ENCODE data around the gene CPNE6. TPM values are rescaled to one million over a fixed set of nuclear protein-coding genes. Genes with fewer than 3 reads are reported as not detected.
A peak's percentile ranks its signal among the peaks of the same experiment; 100 is the strongest.

Gene CPNE6
- total RNA-seq, 2 experiments from 2014 or later: not detected

GRCh38 chr14:24114532-24115421 lies 43.4 kb downstream of the CPNE6 start, which contains the start of the genes DCAF11 and NRL:
Gene DCAF11, plus strand, starts transcription at chr14:24114777. Its CDS starts 818 bp downstream, at chr14:24115595.
Gene NRL, minus strand, starts transcription at chr14:24114949. Its CDS starts 32,101 bp downstream, at chr14:24082848.
- Histone ChIP-seq H3K36me3 (ENCODE audit: insufficient read depth, low read length) (peaks cover 34% of the 10 kb centered on the region), H3K79me2 (ENCODE audit: insufficient read depth, low read depth, low read length) (peaks cover 8% of the 10 kb centered on the region; the same call in 1 of the 2 replicates), H4K20me1 (ENCODE audit: insufficient read depth, low read length) (no peaks in the 10 kb centered on the region), H3K27ac (ENCODE audit: low read depth, low read length, poor library complexity, severe bottlenecking) (peak within 1 kb of the TSS; percentile 93), H3K9me3 (ENCODE audit: low read length) (no peaks in the 10 kb centered on the region), H2AFZ (ENCODE audit: low read length) (peak within 1 kb of the TSS; percentile 90), H3K4me1 (ENCODE audit: insufficient read depth, low read length, poor library complexity, severe bottlenecking) (peaks cover 15% of the 10 kb centered on the region), H3K4me3 (ENCODE audit: low read depth, low read length, poor library complexity, severe bottlenecking) (peak within 1 kb of the TSS; percentile 91), H3K4me2 (ENCODE audit: low read length) (peak within 1 kb of the TSS; percentile 95), H3K9me2 (ENCODE audit: insufficient read depth, low read length) (no peaks in the 10 kb centered on the region)
- TF ChIP-seq EZH2phosphoT487 (IDR thresholded peaks at IDR 0.05; ENCODE audit: borderline replicate concordance, low read depth, low read length): no peak
- TF ChIP-seq, protein P1, sequence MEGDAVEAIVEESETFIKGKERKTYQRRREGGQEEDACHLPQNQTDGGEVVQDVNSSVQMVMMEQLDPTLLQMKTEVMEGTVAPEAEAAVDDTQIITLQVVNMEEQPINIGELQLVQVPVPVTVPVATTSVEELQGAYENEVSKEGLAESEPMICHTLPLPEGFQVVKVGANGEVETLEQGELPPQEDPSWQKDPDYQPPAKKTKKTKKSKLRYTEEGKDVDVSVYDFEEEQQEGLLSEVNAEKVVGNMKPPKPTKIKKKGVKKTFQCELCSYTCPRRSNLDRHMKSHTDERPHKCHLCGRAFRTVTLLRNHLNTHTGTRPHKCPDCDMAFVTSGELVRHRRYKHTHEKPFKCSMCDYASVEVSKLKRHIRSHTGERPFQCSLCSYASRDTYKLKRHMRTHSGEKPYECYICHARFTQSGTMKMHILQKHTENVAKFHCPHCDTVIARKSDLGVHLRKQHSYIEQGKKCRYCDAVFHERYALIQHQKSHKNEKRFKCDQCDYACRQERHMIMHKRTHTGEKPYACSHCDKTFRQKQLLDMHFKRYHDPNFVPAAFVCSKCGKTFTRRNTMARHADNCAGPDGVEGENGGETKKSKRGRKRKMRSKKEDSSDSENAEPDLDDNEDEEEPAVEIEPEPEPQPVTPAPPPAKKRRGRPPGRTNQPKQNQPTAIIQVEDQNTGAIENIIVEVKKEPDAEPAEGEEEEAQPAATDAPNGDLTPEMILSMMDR (conservative IDR thresholded peaks at IDR 0.05; ENCODE audit: low read length): no peak
- ChIA-PET POLR2A (interaction anchor here (0.5 to 4.2 kb wide), 20 partner anchors 10 to 161 kb away, joined by 3 to 64 read pairs (median 4); partner anchors contain the start of genes DHRS4, EMC9, IRF9 and PCK2), CTCF (ENCODE audit: unreplicated experiment) (interaction anchor here (0.7 to 2.7 kb wide), 7 partner anchors 9 to 128 kb away, joined by 3 to 12 read pairs (median 5); partner anchors contain the start of genes IRF9, PSME1 and TINF2)
- DNase-seq (ENCODE audit: low spot score): peak; percentile 99
- BruUV-seq (replicated peaks): no TSS peak
- intact Hi-C loops (cut with micrococcal nuclease; ENCODE audit: unreplicated experiment): loop anchor here (1.0 kb wide), 4 partner anchors 20 to 47 kb away; partner anchors contain the start of genes EMC9, IRF9, PCK2 and PSME1

DNA sequence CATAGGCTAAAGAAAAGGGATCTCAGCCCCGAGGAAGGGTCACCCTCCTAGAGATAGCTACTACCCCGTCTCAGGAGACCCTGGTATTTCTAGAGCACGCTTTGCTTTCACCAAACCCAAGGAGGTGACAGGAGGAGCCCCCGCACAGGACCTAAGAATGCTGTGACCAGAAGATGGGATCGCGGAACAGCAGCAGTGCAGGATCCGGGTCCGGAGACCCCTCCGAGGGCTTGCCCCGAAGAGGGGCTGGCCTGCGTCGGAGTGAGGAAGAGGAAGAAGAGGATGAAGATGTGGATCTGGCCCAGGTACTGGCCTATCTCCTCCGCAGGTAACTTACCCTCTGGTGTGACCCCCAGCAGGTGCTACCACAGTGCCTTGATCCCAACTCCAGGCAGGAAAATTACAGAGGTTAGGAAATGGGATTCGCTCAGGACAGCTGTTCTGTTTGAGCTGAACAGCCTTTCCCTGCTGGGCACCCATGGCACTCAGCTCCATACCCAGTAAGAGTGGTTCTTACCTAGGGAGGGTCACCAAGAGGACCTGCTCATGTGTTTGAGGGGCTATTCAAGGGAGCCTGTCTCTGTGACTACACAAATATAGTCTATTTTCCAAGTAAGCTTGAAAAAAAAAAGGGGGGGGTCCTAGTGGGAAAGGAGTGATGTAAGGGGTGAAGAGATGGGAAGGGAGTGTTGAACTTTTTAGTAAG lies 44.2 kb downstream of the CPNE6 start:
- Histone ChIP-seq H3K9me3 (ENCODE audit: low read length) (no peaks in the 10 kb centered on the region), H3K9me2 (ENCODE audit: insufficient read depth, low read length) (no peaks in the 10 kb centered on the region), H3K4me3 (ENCODE audit: low read depth, low read length, poor library complexity, severe bottlenecking) (peak overlapping the region; percentile 91), H3K27ac (ENCODE audit: low read depth, low read length, poor library complexity, severe bottlenecking) (peak overlapping the region; percentile 31), H3K36me3 (ENCODE audit: insufficient read depth, low read length) (peaks cover 37% of the 10 kb centered on the region), H4K20me1 (ENCODE audit: insufficient read depth, low read length) (no peaks in the 10 kb centered on the region), H2AFZ (ENCODE audit: low read length) (peak overlapping the region; percentile 90), H3K4me1 (ENCODE audit: insufficient read depth, low read length, poor library complexity, severe bottlenecking) (peaks cover 15% of the 10 kb centered on the region), H3K79me2 (ENCODE audit: insufficient read depth, low read depth, low read length) (peaks cover 8% of the 10 kb centered on the region; the same call in 1 of the 2 replicates), H3K4me2 (ENCODE audit: low read length) (peak overlapping the region; percentile 95)
- TF ChIP-seq, protein P1 (conservative IDR thresholded peaks at IDR 0.05; ENCODE audit: low read length): no peak
- TF ChIP-seq EZH2phosphoT487 (IDR thresholded peaks at IDR 0.05; ENCODE audit: borderline replicate concordance, low read depth, low read length): no peak
- intact Hi-C loops (cut with micrococcal nuclease; ENCODE audit: unreplicated experiment): no loop called here
- DNase-seq (ENCODE audit: low spot score): no peak
- CTCF ChIA-PET (ENCODE audit: unreplicated experiment): interaction anchor here (0.7 to 2.7 kb wide), 3 partner anchors 8 to 127 kb away, joined by 3 to 12 read pairs (median 5); partner anchors contain the start of genes PSME1 and TINF2
- POLR2A ChIA-PET: interaction anchor here (0.6 to 4.2 kb wide), 12 partner anchors 9 to 198 kb away, joined by 3 to 64 read pairs (median 10); partner anchors contain the start of genes EMC9, PCK2, PSME1 and PSME2
- BruUV-seq (replicated peaks): TSS peak; percentile 68

Data from OCI-LY7 (cell line).